ENCODE measurements around the gene TIMM44. TPM values are rescaled to one million over a fixed set of nuclear protein-coding genes. Genes with fewer than 3 reads are reported as not detected.

Gene TIMM44
- total RNA-seq, 1 donor from 2014 or later, result 39.0 TPM

GRCh38 chr19:7977021-7977722 is 33.7 kb upstream of the TIMM44 start:
- H3K4me3 ChIP-seq (ENCODE audit: low read depth, low read length), result no peak overlapping the region
- no peak for DNase-seq (ENCODE audit: low read depth)
- TF ChIP-seq, protein P1, sequence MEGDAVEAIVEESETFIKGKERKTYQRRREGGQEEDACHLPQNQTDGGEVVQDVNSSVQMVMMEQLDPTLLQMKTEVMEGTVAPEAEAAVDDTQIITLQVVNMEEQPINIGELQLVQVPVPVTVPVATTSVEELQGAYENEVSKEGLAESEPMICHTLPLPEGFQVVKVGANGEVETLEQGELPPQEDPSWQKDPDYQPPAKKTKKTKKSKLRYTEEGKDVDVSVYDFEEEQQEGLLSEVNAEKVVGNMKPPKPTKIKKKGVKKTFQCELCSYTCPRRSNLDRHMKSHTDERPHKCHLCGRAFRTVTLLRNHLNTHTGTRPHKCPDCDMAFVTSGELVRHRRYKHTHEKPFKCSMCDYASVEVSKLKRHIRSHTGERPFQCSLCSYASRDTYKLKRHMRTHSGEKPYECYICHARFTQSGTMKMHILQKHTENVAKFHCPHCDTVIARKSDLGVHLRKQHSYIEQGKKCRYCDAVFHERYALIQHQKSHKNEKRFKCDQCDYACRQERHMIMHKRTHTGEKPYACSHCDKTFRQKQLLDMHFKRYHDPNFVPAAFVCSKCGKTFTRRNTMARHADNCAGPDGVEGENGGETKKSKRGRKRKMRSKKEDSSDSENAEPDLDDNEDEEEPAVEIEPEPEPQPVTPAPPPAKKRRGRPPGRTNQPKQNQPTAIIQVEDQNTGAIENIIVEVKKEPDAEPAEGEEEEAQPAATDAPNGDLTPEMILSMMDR (conservative IDR thresholded peaks at IDR 0.05; ENCODE audit: low read depth, low read length), result no peak

GRCh38 chr19:7976461-7976860 is 33.0 kb upstream of the TIMM44 start:
- H3K4me3 ChIP-seq (ENCODE audit: low read depth, low read length), result no peak overlapping the region
- TF ChIP-seq, protein P1 (conservative IDR thresholded peaks at IDR 0.05; ENCODE audit: low read depth, low read length), result no peak

GRCh38 chr19:7975037-7975436 is 31.6 kb upstream of the TIMM44 start:
- TF ChIP-seq, protein P1 (conservative IDR thresholded peaks at IDR 0.05; ENCODE audit: low read depth, low read length), result no peak
- H3K4me3 ChIP-seq (ENCODE audit: low read depth, low read length), result no peak overlapping the region
- no peak for DNase-seq (ENCODE audit: low read depth)

More at GRCh38 chr19:7976461-7976860, 33.0 kb upstream of the TIMM44 start:
- DNase-seq (ENCODE audit: low read depth), result no peak

DNA sequence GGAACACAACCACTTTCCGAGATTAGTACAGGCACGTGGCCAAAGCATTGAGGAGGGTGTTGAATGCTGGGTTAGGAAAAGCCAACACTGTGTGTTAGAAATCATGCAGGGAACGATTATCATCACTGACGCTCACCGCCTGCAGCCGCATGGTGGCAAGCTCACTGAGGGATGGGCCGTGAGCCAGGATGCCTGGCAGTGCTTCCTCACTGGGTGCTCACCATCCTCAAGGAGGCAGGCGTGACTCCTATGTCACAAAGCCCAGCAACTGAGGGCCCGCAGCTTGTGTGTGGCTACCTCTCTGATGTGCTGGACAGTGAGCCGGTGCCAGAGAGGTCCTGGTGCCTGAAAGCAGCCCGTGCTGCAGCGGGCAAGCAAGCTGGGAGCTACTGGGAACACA is 30.4 kb upstream of the TIMM44 start:
- H3K4me3 ChIP-seq (ENCODE audit: low read depth, low read length), result no peak overlapping the region
- TF ChIP-seq, protein P1 (conservative IDR thresholded peaks at IDR 0.05; ENCODE audit: low read depth, low read length), result no peak
- DNase-seq (ENCODE audit: low read depth), result no peak

DNA sequence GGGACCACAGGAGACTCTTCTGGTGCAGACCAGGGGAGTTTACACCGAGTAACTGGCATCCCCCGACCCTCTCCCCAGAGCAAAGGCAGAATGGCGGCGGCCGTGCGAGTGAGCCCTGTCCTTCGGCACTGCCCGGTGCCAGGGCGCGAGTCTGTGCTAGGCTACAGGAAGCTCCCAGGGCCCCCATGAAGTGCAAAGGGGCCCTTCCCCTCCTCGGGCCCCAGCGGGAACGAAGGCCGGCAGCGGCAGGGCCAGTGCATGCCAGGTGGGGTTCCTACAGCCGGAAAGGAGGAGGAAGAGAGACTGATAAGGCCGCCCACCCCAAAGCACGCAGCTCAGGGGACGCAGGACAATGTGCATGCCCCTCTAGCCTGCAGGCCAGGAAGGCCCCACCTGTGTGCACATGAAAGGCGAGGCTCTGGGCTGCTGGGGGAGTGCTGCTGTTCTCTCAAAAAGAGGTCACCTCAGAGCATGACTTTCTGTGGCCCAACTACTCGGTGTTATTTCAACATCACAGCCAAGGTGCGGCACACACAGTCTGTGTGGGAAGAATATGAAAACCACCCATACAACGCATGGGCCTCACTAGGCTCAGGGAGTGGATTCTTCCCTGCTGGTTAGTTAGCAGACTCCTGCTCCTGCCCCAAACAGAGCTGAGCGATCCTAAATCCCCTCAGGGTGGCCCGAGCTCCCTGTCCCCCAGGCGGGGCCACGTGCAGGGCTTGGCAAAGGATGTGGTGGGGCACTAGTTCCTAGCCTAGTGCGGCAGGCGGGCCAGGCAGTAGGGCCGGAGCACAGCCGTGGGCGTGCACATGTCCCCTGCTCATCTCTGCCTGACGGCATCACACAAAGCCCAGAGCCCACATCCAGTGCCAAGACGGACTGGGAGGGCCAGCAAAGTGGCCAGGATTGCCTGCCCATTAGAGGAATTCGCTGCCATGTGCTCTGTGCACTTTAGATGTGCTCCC is 28.4 kb upstream of the TIMM44 start:
- H3K4me3 ChIP-seq (ENCODE audit: low read depth, low read length), result no peak overlapping the region
- TF ChIP-seq, protein P1 (conservative IDR thresholded peaks at IDR 0.05; ENCODE audit: low read depth, low read length), result no peak
- no peak for DNase-seq (ENCODE audit: low read depth)

GRCh38 chr19:7970716-7971448 is 27.4 kb upstream of the TIMM44 start:
- DNase-seq (ENCODE audit: low read depth), result no peak
- TF ChIP-seq, protein P1 (conservative IDR thresholded peaks at IDR 0.05; ENCODE audit: low read depth, low read length), result peak; percentile 82

More at GRCh38 chr19:7970716-7971448, 27.4 kb upstream of the TIMM44 start:
- no peak overlapping the region for H3K4me3 ChIP-seq (ENCODE audit: low read depth, low read length)
